GM12878 (cell line): ENCODE results near the gene ARHGAP40.

Source experiments
- BHLHE40 ChIP-seq, 2 experiments: fragments of 450-650 bp in 1 of 2; IDR thresholded peaks; 2 replicates each; pipeline ENCODE4 v1.6.1; 2011 to 2017; ENCODE audit warnings: low read depth in 2 of 2, borderline replicate concordance in 1 of 2, improper control_type of control experiment in 1 of 2, low read length in 1 of 2, mild to moderate bottlenecking in 1 of 2
- EP300 ChIP-seq, 2 experiments: fragments of 150-350 bp in 1 of 2; IDR thresholded peaks; 2 replicates each; pipeline ENCODE4 v1.6.1; 2011 to 2012; ENCODE audit warnings: low read depth in 2 of 2, low read length in 2 of 2, borderline replicate concordance in 1 of 2, improper control_type of control experiment in 1 of 2, inconsistent platforms in 1 of 2; ENCODE audit not compliant: control insufficient read depth in 1 of 2
- KDM1A ChIP-seq: fragments of 200-600 bp; sonication (generic); IDR thresholded peaks from 2 replicates; pipeline ENCODE4 v1.6.1; 2016; ENCODE audit warnings: borderline replicate concordance
- POLR2A ChIP-seq: IDR thresholded peaks from 2 replicates; pipeline ENCODE4 v1.6.1; 2011; ENCODE audit warnings: low read depth, mild to moderate bottlenecking, low read length
- REST ChIP-seq: IDR thresholded peaks from 2 replicates; pipeline ENCODE4 v1.6.1; 2012; ENCODE audit warnings: mild to moderate bottlenecking, low read depth, low read length
- SMC3 ChIP-seq: IDR thresholded peaks from 2 replicates; pipeline ENCODE4 v1.6.1; 2011; ENCODE audit warnings: low read length, improper control_type of control experiment, borderline replicate concordance
- YY1 ChIP-seq: IDR thresholded peaks from 2 replicates; pipeline ENCODE4 v1.6.1; 2011; ENCODE audit warnings: low read depth, mild to moderate bottlenecking, low read length

GRCh38 chr20:38628580-38629470 is 27.2 kb downstream of the ARHGAP40 start:
- no peak for TF ChIP-seq KDM1A
- TF ChIP-seq YY1: no peak
- no peak for TF ChIP-seq SMC3
- TF ChIP-seq BHLHE40 (IDR thresholded peaks at IDR 0.05; ENCODE audit: borderline replicate concordance in 1 of 2, low read depth in 2 of 2, low read length in 1 of 2): no peak
- TF ChIP-seq EP300 (IDR thresholded peaks at IDR 0.05; ENCODE audit: borderline replicate concordance in 1 of 2, control insufficient read depth in 1 of 2, low read depth in 2 of 2, low read length in 2 of 2): no peak
- no peak for TF ChIP-seq POLR2A
- no peak for TF ChIP-seq REST
